NCI-H2196 treated with DMSO at 0.1 percent for 48 hours (cell line): Measurements from ENCODE around the gene MADCAM1.

Experiments used
- DNase-seq: peaks from one replicate; lab custom pipeline; 2025; ENCODE audit not compliant: unreplicated experiment; lab: John Stamatoyannopoulos, UW

Gene MADCAM1

DNA sequence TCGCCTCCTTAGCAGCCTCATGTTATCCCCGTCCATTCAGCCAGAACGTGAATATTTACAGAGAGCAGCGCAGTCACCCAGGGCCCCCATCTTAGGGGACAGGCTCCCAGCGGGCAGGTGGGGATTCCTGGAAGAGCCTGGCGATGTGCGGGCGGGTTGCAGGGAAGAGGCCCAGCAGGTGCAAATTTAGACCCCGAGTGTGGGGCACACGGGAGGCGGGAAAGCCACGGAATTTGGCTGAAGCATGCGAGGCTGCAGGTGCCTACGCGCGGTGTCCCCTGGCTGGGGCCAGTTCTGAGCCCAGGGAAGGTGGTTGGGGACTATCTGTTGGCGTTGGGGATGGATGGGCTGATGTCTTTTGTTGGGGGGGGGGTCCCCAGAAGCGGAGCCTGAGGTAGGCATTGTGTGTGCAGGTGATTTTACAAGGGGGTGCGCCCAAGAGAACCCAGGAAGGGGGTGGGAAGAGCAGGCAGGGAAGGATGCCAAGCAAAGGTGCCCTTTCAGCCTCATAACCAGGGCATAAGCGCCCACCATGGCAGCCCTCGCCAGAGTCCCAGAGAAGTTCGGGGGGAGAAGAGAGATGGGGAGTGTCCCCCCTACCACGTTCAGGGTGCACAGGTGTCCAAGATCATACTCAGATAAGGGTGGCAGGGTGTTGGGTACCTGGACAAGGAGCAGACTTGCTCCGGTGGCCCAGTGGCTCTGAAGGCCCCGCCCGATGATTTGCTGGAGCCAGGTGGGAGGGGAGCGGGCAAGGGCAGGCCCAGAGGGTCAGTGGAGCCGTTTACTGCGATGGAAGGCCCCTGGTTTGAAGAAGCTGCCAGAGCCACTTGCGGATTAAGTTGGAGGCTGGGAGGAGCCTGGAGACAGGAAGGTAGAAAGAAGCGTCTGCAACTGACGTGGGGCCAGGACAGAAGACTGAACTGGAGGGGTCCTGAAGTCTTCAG is 12.2 kb downstream of the MADCAM1 start:
- DNase-seq, result no peak

DNA sequence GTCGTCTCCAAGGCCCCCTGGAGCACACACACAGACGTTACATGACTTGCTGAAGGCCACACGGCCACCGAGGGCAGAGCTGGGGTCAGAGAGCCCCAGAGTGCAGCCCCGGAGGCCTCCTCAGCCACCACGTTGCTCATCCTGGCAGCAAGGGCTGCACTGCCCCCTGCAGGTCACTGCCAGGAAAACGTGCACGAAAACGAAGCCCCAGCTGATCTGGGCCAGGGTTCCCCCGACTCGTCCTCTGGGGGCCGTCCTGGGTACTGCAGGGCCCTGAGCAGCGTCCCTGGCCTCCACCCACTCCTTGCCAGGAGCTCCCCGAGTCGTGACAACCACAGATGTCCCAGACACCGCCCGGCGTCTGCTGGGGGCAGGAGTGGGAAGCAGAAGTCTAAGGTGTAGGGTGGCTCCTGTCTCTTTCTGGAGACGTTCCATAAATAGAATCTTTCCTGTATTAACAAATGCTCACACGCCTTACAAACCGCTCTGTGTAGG is 14.4 kb downstream of the MADCAM1 start:
- peak; percentile 82 for DNase-seq

DNA sequence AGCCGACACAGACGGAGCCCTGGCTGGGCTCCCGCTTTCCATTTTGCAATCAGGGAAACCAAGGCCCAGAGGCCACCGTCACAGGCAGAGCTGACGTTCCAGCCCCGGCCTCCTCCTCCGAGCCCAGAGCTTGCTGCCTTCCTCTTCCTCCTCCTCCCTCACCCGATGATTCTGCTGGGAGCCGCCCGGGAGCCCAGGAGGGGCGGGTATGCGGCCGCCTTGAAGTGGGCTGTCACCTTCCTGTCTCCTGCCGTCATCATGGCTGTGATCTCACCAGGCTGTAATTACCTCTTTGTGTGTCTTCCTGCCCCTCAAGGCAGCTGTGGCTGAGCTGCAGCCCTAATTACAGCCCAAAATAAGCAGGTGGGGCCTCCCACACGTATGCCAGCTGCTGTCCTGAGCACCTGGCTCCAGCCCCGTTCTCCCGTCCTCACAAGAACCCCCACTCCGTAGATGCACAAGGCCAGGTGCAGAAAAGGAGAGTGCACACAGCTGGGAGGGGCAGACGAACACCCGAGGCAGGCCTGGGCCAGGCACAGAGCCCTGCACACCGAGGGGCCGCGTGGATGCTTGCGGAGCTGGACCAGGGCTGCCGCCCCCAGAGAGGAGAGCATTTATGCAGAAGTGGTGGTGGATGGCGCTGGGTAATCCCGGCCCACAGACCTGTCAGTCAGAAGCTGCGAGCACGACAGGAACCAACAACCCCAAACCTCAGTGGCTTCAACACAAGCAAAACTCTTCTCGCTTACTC is 15.0 kb downstream of the MADCAM1 start:
- DNase-seq, result peak; percentile 91

DNA sequence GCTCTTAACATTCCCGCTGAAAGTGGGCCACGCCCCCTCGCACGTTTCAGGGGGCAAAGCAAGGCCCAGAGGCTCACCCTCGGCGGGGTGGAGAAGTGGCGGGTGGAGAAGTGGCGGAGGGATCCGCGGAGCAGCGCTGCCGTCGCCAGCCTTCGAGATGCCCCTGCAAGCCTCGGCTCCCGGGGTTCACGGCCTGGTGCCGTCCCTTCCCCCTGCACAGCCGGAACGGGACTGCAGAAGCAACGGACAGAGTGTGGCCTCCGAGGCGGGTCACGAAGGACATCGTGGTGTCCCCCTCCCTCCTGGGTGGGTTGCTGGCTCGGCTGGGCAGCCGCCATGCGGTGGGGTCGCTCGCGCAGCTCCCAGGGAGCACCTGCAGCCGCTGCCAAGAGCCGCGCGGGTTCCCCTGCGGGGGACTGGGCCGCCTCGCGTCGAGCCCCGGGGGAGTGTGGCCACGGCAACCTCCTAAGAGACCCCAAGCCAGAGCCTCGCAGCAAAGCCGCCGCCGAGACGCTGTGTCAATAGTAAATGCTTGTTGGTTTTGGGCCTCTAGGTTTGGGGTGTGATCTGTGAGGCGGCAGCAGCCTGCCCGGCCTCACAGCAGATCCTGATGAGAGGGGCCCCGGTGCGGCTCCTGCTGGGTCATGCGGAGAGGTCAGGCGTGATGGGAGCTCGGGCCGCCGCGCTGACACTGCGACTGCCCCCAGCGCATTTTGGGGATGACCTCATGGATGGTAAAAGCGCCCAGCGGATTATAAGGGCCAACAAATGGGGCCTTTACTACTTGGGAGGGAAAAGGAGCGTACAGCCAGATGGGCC is 16.5 kb downstream of the MADCAM1 start:
- no peak for DNase-seq

DNA sequence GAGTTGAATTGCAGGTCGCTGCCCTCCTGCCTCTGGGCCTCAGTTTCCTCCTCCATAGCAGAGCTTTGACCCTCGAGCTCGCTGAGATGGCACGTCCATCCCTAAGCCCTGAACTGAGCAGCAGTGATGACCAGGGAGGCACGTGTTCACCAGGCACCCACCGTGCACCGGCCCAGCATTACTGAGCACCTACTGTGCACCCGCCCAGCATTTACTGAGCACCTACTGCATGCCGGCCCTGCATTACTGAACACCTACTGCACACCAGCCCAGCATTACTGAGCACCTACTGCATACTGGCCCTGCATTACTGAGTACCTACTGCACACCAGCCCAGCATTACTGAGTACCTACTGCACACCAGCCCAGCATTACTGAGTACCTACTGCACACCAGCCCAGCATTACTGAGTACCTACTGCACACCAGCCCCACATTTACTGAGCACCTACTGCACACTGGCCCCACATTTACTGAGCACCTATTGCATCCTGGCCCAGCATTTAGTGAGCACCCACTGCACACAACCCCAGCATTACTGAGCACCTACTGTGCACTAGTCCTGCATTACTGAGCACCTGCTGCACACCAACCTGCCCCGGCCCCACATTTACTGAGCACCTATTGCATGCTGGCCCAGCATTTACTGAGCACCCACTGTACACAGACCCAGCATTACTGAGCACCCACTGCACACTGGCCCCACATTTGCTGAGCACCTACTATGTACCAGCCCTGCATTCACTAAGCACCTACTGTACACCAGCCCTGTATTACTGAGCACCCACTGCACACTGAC is 17.3 kb downstream of the MADCAM1 start:
- no peak for DNase-seq

DNA sequence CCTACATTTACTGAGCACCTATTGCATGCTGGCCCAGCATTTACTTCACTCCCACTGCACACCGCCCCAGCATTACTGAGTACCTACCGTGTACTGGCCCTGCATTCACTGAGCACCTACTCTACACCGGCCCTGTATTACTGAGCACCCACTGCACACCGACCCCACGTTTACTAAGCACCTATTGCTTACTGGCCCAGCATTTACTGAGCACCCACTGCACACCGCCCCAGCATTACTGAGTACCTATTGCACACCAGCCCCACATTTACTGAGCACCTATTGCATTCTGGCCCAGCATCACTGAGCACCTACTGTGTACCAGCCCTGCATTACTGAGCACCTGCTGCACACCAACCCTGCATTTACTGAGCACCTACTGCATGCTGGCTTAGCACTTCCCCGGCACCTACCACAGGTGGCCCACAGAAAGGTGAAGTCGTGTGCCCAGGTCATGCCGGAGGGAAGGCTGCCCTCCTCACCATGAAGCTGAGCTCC is 17.9 kb downstream of the MADCAM1 start:
- DNase-seq, result no peak

DNA sequence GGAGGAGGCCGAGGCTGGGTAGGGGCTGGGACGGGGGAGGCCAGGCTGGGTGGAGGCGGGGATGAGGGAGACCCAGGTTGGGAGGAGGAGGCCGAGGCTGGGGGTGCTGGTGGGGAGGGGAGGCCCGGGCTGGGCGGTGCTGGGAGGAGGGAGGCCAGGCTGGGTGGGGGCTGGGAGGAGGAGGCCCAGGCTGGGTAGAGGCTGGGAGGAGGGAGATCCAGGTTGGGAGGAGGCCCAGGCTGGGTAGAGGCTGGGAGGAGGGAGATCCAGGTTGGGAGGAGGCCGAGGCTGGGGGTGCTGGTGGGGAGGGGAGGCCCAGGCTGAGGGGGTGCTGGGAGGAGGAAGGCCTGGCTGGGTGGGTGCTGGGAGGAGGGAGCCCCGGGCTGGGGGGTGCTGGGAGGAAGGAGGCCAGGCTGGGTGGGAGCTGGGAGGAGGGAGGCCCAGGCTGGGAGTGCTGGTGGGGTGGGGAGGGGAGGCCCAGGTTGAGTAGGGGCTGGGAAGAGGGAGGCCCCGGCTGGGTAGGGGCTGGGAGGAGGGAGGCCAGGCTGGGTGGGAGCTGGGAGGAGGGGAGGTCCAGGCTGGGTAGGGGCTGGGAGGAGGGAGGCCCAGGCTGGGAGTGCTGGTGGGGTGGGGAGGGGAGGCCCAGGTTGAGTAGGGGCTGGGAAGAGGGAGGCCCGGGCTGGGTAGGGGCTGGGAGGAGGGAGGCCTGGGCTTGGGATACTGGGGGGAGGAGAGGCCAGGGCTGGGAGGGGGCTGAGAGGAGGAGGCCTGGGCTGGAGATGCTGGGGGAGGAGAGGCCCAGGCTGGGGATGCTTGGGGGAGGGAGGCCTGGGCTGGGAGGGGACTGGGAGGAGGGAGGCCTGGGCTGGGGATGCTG is 21.7 kb downstream of the MADCAM1 start:
- no peak for DNase-seq

DNA sequence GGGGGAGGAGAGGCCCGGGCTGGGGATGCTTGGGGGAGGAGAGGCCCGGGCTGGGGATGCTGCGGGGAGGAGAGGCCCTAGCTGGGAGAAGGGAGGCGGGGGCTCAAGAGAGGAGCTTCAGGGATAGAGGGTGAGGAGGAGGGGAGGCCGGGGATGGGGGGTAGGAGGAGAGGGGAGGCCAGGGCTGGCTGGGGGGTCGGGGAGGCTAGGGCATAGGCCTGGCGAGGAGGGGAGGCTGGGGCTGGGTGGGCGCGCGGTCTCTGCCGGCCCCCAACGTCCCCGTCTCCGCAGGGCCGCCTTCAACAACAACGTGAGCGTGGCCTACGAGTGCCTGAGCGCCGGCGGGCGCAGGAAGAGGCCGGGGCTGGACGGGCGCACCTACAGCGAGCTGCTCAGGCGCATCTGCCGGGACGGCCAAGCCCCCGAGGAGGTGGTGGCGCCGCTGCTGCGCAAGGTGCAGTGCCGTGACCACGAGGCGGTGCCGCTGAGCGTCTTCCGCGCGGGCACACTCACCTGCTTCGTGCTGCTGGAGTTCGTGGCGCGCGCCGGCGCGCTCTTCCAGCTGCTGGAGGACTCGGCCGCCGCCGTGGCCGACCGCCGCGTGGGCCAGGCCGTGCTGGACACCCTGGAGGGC is 22.4 kb downstream of the MADCAM1 start:
- DNase-seq, result no peak

DNA sequence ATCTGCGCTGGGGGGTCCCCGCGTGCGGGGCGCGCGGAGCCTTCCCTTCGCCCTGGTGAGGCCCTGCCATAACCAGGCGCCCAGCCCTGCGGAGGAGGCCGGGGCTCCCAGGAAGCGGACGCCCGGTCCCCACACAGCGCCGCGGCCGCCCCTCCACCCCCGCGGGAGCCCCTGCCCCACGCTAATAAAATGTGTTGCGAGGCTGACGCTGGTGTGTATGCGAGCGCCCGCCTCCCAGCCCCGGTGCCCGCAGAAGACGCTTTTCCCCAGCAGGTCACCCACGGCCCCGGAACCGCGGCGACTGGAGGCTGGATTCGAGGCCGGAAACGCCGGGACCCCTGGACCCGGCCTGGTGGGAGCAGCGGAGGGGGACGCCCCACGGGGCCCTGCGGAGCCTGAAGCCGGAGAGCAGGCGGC is 23.2 kb downstream of the MADCAM1 start:
- DNase-seq, result no peak

DNA sequence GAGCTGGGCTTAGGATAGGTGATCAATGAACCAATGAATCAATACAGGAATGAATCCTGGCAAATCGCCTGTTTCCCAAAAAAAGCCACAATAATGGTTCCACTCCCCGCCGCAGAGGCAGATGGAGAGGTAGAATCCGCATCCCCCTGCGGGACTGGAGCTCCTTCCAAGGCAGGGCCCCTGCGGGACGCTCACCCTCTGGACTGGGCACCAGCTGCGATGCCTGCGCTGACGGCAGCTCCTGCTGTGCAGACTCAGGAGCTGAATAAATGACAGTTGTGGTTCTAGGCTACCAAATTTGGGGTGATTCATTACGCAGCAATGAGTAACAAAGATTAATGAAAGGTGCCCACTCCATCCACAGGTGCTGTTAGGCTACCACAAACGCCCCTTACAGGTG is 26.4 kb downstream of the MADCAM1 start:
- no peak for DNase-seq

DNA sequence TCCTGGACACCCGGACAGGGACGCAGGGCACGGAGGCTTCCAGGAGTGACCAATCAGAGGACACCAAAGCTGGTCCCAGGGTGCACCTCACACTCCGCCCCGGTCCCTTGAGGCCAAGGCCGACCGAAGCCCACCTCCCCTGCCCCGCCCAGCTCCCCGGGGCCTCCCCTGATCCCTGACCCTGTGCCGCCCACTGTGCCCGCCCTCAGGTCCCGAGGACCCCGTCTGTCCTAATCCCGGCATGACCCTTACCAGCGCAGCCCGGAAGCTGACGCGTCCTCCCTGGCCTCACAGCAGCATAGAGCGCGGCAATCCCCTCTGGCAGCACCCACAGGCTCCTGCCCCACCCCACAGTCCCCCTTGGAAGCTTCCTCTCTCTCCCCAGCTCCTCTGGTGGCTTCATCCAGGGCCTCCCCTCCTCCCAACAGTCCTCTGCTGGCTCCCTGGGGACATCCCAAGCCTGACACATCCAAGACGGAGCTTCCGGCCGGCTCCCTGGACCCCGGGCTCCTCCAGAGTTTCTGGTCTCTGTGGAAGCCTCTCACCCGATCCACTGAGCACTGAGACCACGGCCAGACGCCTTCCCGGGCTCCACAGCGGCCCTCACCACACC is 27.9 kb downstream of the MADCAM1 start:
- no peak for DNase-seq

DNA sequence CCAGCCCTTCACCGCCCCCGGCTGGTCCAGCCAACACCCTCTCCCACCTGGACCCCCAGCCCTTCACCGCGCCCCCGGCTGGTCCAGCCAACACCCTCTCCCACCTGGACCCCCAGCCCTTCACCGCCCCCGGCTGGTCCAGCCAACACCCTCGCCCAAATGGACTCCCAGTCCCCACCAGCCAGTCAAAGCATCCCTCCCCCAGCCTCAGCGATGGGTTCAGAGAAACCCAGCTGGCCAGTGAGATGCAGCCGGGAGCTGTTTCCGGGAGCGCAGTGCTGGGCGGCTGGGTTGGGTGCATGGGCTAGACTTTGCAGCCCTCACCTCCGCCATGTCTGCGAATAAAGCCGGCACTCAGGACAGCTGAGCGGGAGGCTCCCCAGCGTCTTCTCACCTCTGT is 28.7 kb downstream of the MADCAM1 start:
- no peak for DNase-seq

DNA sequence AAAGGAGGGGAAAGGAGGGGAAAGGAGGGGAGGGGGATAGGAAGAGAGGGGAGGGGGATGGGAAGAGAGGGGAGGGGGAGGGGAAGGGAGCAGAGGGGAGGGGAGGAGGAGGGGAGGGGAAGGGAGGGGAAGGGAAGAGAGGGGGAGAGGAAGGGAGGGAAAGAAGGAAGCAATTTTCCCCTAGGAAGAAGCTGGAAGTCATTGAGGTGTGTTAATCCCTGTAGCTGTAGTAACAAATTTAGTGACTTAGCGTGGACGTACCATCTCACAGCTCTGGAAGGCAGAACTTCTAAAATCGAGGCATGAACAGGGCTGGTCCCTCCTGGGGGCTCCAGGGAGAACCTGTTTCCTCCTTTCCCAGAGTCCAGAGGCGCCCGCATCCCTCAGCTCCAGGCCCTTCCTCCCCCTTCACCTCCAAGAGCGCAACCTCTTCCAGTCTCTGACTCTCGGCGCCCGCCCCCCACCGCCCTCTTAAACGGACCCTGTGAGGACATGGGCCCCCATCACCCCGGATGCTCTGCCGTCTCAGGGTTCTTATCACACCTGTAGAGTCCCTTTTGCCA is 29.7 kb downstream of the MADCAM1 start:
- no peak for DNase-seq

DNA sequence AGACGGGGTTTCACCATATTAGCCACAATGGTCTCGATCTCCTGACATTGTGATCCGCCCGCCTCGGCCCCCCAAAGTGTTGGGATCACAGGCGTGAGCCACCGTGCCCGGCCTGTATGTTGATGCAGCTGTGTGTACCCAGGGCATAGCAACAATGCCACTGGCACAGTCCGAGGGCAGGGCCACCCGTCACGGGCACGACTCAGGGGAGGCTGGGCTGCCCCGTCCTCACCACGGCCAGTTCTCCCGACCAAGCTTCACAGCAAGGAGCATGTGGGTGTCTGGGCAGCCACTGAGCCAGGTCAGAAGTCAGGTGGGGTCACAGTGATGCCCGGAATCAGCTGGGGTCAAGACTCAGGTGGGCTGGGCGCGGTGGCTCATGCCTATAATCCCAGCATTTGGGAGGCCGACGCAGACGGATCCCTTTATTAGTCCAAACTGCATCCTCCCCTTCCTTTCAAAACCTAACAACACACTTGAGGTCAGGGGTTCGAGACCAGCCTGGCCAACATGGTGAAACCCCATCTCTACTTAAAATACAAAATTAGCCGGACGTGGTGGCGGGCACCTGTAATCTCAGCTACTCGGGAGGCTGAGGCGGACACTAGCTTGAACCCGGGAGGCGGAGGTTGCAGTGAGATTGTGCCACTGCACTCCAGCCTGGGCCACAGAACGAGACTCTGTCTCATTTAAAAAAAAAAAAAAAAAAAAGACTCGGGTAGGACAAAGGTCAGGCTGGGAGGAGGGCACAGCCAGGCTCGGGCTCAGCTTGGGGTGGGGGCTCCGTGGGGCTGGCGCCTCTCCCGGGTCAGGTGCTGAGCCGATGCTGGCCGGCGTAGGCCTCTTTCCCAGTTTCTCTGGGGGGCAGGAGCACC is 34.1 kb downstream of the MADCAM1 start:
- no peak for DNase-seq

DNA sequence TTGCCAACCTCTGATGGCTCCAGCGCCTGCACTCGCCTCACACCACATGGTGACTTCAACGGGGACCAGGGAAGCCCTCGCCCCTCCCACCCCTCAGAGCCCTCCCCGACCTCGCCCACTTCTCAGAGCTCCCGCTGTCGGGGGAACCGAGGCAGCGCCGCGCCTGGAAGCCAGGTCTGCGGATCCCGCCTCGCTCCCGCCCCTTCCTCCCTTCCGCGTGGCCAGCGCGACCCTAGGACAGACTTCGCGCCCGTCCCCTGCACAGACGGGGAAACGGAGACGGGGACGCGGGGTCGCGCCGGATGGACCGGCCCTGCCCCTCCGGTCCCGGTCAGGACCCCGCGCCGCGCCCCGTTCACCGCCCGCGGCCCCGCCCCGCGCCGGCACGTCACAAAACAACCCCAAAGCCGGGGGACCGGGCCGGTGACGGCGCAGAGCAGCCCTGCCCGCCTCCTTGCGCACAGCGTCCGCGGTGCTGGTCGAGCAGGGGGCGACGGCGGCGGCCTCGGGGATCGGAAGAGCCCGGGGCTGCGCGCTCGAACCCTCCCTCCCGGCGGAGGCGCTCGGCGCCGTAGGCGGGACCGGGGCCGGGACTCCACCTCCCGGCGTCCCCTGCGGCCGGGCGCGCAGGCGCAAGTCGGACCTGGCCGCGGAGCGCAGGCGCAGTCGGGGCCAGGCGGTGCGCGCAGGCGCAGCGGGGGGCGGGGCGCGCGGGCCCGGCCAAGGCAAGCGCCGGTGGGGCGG is 34.9 kb downstream of the MADCAM1 start:
- peak; percentile 71 for DNase-seq
